HEK293 (cell line): ENCODE results near the gene CADM1.

Experiments used
- AEBP2 ChIP-seq: fragments of 450-650 bp; formaldehyde crosslinking; IDR thresholded peaks from 2 replicates; pipeline ENCODE4 v1.5.1; 2016; ENCODE audit warnings: missing biosample characterization, missing genetic modification characterization, borderline replicate concordance
- FEZF1 ChIP-seq: fragments of 450-650 bp; formaldehyde crosslinking; IDR thresholded peaks from 2 replicates; pipeline ENCODE4 v1.5.1; 2016; ENCODE audit warnings: missing biosample characterization, missing genetic modification characterization
- HOXA7 ChIP-seq: sonication (generic); formaldehyde crosslinking; IDR thresholded peaks from 2 replicates; pipeline ENCODE4 v1.8.1; 2022; ENCODE audit warnings: missing genetic modification reagents, borderline replicate concordance
- IKZF3 ChIP-seq: fragments of 450-650 bp; IDR thresholded peaks from 2 replicates; pipeline ENCODE4 v1.5.0; 2018; ENCODE audit warnings: missing biosample characterization, mild to moderate bottlenecking, missing genetic modification characterization, moderate library complexity
- OSR2 ChIP-seq: fragments of 450-650 bp; formaldehyde crosslinking; IDR thresholded peaks from 2 replicates; pipeline ENCODE4 v1.5.1; 2016; ENCODE audit warnings: missing biosample characterization, missing genetic modification characterization
- REPIN1 ChIP-seq: fragments of 450-650 bp; formaldehyde crosslinking; IDR thresholded peaks from 2 replicates; pipeline ENCODE4 v1.5.1; 2017; ENCODE audit warnings: missing biosample characterization, missing genetic modification characterization, low read depth
- ZFP37 ChIP-seq: fragments of 450-650 bp; formaldehyde crosslinking; IDR thresholded peaks from 2 replicates; pipeline ENCODE4 v1.5.1; 2016; ENCODE audit warnings: missing biosample characterization, missing genetic modification characterization
- ZIC2 ChIP-seq: fragments of 450-650 bp; formaldehyde crosslinking; IDR thresholded peaks from 2 replicates; pipeline ENCODE4 v1.5.1; 2016; ENCODE audit warnings: missing biosample characterization, missing genetic modification characterization
- ZNF114 ChIP-seq: fragments of 450-650 bp; formaldehyde crosslinking; IDR thresholded peaks from 2 replicates; pipeline ENCODE4 v1.5.0; 2017; ENCODE audit warnings: missing biosample characterization, missing genetic modification characterization
- ZNF132 ChIP-seq: fragments of 450-650 bp; formaldehyde crosslinking; IDR thresholded peaks from 2 replicates; pipeline ENCODE4 v1.5.1; 2017; ENCODE audit warnings: missing biosample characterization, missing genetic modification characterization, borderline replicate concordance
- ZNF140 ChIP-seq: fragments of 450-650 bp; formaldehyde crosslinking; IDR thresholded peaks from 2 replicates; pipeline ENCODE4 v1.5.1; 2016; ENCODE audit warnings: missing biosample characterization, missing genetic modification characterization
- ZNF274 ChIP-seq, 2 experiments: fragments of 200-500 bp in 1 of 2; fragments of 450-650 bp in 1 of 2; sonication (Bioruptor generic) in 1 of 2; formaldehyde crosslinking in 1 of 2; IDR thresholded peaks; 2 replicates each; pipeline versions ENCODE4 v1.5.1 to v1.6.1; 2014 to 2016; ENCODE audit warnings: borderline replicate concordance in 1 of 2, inconsistent platforms in 1 of 2, low read length in 1 of 2, missing biosample characterization in 1 of 2, missing genetic modification characterization in 1 of 2
- ZNF292 ChIP-seq: fragments of 450-650 bp; formaldehyde crosslinking; IDR thresholded peaks from 2 replicates; pipeline ENCODE4 v1.5.1; 2016; ENCODE audit warnings: low read depth, missing biosample characterization, missing genetic modification characterization, borderline replicate concordance
- ZNF335 ChIP-seq: fragments of 450-650 bp; formaldehyde crosslinking; conservative IDR thresholded peaks from 2 replicates; pipeline ENCODE4 v1.5.1; 2016; ENCODE audit warnings: missing biosample characterization, missing genetic modification characterization
- ZNF341 ChIP-seq: fragments of 450-650 bp; formaldehyde crosslinking; IDR thresholded peaks from 2 replicates; pipeline ENCODE4; 2016; ENCODE audit warnings: low read depth, missing biosample characterization, missing genetic modification characterization
- ZNF398 ChIP-seq: fragments of 450-650 bp; formaldehyde crosslinking; IDR thresholded peaks from 2 replicates; pipeline ENCODE4 v1.5.1; 2017; ENCODE audit warnings: missing biosample characterization, missing genetic modification characterization
- ZNF423 ChIP-seq: fragments of 450-650 bp; formaldehyde crosslinking; IDR thresholded peaks from 2 replicates; pipeline ENCODE4 v1.5.1; 2016; ENCODE audit warnings: missing biosample characterization, missing genetic modification characterization
- ZNF426 ChIP-seq: fragments of 450-650 bp; formaldehyde crosslinking; IDR thresholded peaks from 2 replicates; pipeline ENCODE4 v1.5.1; 2017; ENCODE audit warnings: missing biosample characterization, missing genetic modification characterization, mild to moderate bottlenecking, inconsistent platforms, moderate library complexity
- ZNF488 ChIP-seq: fragments of 450-650 bp; formaldehyde crosslinking; IDR thresholded peaks from 2 replicates; pipeline ENCODE4 v1.5.1; 2016; ENCODE audit warnings: missing biosample characterization, missing genetic modification characterization
- ZNF623 ChIP-seq: fragments of 450-650 bp; formaldehyde crosslinking; IDR thresholded peaks from 2 replicates; pipeline ENCODE4 v1.5.1; 2016; ENCODE audit warnings: missing biosample characterization, missing genetic modification characterization
- ZNF624 ChIP-seq: fragments of 450-650 bp; formaldehyde crosslinking; IDR thresholded peaks from 2 replicates; pipeline ENCODE4 v1.5.1; 2017; ENCODE audit warnings: missing biosample characterization, missing genetic modification characterization
- ZNF626 ChIP-seq: fragments of 450-650 bp; sonication (Bioruptor Pico); formaldehyde crosslinking; IDR thresholded peaks from 2 replicates; pipeline ENCODE4 v1.5.1; 2018; ENCODE audit warnings: missing biosample characterization, missing genetic modification characterization, inconsistent platforms
- ZNF629 ChIP-seq: fragments of 450-650 bp; formaldehyde crosslinking; IDR thresholded peaks from 2 replicates; pipeline ENCODE4 v1.5.1; 2017; ENCODE audit warnings: missing biosample characterization, missing genetic modification characterization
- ZNF704 ChIP-seq: fragments of 450-650 bp; formaldehyde crosslinking; IDR thresholded peaks from 2 replicates; pipeline ENCODE4 v1.5.1; 2016; ENCODE audit warnings: missing biosample characterization, missing genetic modification characterization
- ZNF777 ChIP-seq: fragments of 450-650 bp; formaldehyde crosslinking; IDR thresholded peaks from 2 replicates; pipeline ENCODE4 v1.5.1; 2017; ENCODE audit warnings: missing biosample characterization, missing genetic modification characterization, borderline replicate concordance
- ZNF785 ChIP-seq: fragments of 450-650 bp; formaldehyde crosslinking; IDR thresholded peaks from 2 replicates; pipeline ENCODE4 v1.5.1; 2016; ENCODE audit warnings: missing biosample characterization, missing genetic modification characterization
- TF ChIP-seq, protein P1 (sequence below): fragments of 450-650 bp; formaldehyde crosslinking; IDR thresholded peaks from 2 replicates; pipeline ENCODE4 v1.5.1; 2016; ENCODE audit warnings: missing biosample characterization, missing genetic modification characterization
- TF ChIP-seq, protein P2 (sequence below): fragments of 450-650 bp; formaldehyde crosslinking; IDR thresholded peaks from 2 replicates; pipeline ENCODE4 v1.5.1; 2016; ENCODE audit warnings: missing biosample characterization, missing genetic modification characterization

The CADM1 gene

DNA sequence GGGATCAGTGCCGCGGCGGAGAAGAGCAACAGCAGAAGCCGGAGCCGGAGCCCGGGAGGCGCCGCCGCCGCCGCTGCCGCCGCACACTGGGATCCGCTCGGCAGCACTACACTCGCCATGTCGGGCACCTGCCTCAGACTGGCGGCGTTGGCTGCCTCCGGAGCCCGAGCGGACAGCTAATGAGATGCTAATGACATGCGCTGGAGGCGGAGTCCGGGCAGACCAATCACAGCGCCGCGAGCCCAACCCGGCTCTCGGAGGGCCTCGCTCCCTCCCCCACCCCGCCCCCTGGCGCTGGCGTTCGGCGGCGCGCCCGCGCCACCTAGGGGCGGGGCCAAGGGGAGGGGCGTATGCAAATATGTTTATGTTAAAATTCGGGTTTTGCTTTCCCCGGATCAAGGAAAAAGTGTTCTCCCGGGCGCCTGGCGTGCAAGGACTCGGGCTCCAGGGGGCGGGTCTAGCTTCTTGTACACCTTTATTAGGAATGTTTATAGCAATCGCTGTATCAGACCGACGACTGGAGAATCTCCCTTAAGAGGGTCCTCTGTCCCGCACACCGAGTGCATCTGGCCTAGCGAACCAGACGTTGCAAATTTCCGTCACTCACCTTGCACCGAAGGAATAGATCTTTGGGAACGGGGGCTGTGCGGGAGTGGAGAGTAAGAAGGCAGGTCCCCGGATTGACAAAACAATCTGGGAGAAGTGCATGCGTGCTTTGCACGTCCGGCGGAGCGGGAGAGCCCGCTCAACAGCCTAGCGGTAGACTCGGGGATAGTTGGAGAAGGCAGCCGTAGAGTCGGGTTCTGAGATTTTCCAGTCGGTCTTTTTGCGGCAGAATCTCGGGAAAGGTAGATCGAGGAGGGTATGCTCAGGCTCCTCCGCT, at the start of gene CADM1 (continued):
- TF ChIP-seq ZNF398 (tag by site-specific recombination) (no peak), ZNF140 (tag by site-specific recombination) (no peak), OSR2 (tag by site-specific recombination) (no peak), ZNF132 (tag by site-specific recombination) (no peak), ZNF624 (no peak), ZNF704 (tag by site-specific recombination) (no peak), ZNF292 (tag by site-specific recombination) (no peak), ZNF488 (tag by site-specific recombination) (no peak), ZNF626 (tag by site-specific recombination) (no peak), ZNF341 (tag by site-specific recombination) (peak; percentile 76), ZNF785 (tag by site-specific recombination) (no peak), IKZF3 (peak; percentile 58; the same call in 1 of the 2 replicates), ZIC2 (tag by site-specific recombination) (no peak), HOXA7 (CRISPR knock-in tag) (no peak), FEZF1 (tag by site-specific recombination) (no peak), ZNF629 (tag by site-specific recombination) (no peak), ZNF426 (tag by site-specific recombination) (no peak), ZNF423 (tag by site-specific recombination) (no peak), REPIN1 (tag by site-specific recombination) (no peak), ZNF777 (tag by site-specific recombination) (no peak), AEBP2 (tag by site-specific recombination) (no peak), ZNF114 (no peak), ZNF274 (IDR thresholded peaks at IDR 0.05; ENCODE audit: low read length) (no peak), ZNF274 (tag by site-specific recombination; IDR thresholded peaks at IDR 0.05; ENCODE audit: borderline replicate concordance) (no peak), ZNF335 (peak; percentile 50; the same call in 1 of the 2 replicates), ZNF623 (tag by site-specific recombination) (no peak), ZFP37 (no peak)
- TF ChIP-seq, protein P1, sequence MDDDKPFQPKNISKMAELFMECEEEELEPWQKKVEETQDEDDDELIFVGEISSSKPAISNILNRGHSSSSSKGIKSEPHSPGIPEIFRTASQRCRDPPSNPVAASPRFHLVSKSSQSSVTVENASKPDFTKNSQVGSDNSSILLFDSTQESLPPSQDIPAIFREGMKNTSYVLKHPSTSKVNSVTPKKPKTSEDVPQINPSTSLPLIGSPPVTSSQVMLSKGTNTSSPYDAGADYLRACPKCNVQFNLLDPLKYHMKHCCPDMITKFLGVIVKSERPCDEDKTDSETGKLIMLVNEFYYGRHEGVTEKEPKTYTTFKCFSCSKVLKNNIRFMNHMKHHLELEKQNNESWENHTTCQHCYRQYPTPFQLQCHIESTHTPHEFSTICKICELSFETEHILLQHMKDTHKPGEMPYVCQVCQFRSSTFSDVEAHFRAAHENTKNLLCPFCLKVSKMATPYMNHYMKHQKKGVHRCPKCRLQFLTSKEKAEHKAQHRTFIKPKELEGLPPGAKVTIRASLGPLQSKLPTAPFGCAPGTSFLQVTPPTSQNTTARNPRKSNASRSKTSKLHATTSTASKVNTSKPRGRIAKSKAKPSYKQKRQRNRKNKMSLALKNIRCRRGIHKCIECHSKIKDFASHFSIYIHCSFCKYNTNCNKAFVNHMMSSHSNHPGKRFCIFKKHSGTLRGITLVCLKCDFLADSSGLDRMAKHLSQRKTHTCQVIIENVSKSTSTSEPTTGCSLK (tag by site-specific recombination): no peak
- TF ChIP-seq, protein P2, sequence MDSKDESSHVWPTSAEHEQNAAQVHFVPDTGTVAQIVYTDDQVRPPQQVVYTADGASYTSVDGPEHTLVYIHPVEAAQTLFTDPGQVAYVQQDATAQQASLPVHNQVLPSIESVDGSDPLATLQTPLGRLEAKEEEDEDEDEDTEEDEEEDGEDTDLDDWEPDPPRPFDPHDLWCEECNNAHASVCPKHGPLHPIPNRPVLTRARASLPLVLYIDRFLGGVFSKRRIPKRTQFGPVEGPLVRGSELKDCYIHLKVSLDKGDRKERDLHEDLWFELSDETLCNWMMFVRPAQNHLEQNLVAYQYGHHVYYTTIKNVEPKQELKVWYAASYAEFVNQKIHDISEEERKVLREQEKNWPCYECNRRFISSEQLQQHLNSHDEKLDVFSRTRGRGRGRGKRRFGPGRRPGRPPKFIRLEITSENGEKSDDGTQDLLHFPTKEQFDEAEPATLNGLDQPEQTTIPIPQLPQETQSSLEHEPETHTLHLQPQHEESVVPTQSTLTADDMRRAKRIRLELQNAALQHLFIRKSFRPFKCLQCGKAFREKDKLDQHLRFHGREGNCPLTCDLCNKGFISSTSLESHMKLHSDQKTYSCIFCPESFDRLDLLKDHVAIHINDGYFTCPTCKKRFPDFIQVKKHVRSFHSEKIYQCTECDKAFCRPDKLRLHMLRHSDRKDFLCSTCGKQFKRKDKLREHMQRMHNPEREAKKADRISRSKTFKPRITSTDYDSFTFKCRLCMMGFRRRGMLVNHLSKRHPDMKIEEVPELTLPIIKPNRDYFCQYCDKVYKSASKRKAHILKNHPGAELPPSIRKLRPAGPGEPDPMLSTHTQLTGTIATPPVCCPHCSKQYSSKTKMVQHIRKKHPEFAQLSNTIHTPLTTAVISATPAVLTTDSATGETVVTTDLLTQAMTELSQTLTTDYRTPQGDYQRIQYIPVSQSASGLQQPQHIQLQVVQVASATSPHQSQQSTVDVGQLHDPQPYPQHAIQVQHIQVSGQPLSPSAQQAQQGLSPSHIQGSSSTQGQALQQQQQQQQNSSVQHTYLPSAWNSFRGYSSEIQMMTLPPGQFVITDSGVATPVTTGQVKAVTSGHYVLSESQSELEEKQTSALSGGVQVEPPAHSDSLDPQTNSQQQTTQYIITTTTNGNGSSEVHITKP (tag by site-specific recombination): no peak
